CD4-positive, alpha-beta T cell (primary cell): ENCODE results near the gene GPI. TPM values are rescaled to one million over a fixed set of nuclear protein-coding genes. Genes with fewer than 3 reads are reported as not detected.
A peak's percentile ranks its signal among the peaks of the same experiment; 100 is the strongest.

Source experiments
- ATAC-seq: fragments of 200-7000 bp; cut with Tn5 transposase; one replicate; pipeline ENCODE4 v1.10.0; 2022; ENCODE audit warnings: mild to moderate bottlenecking; ENCODE audit not compliant: poor library complexity
- CTCF ChIA-PET: fragments of 350-600 bp; sonication (Branson Sonifier 250); formaldehyde crosslinking; loops from one replicate; lab custom pipeline; 2021; ENCODE audit warnings: antibody characterized with exemption, inconsistent platforms; lab: Charles Lee
- POLR2A ChIA-PET: fragments of 350-600 bp; sonication (Branson Sonifier 250); formaldehyde crosslinking; loops from one replicate; lab custom pipeline; 2021; ENCODE audit warnings: antibody characterized with exemption, inconsistent platforms; lab: Charles Lee
- DNase-seq, 14 experiments: peaks; one replicate each; pipeline ENCODE4 v3.0.0-alpha.2; 2013 to 2020; ENCODE audit warnings: mixed read lengths in 2 of 14
- H3K27ac ChIP-seq, 2 donors: one replicate each; pipeline versions ENCODE4 v1.5.1 to v1.7.0; 2013; ENCODE audit warnings: low read length in 2 of 2, low read depth in 1 of 2, mild to moderate bottlenecking in 1 of 2
- H3K27me3 ChIP-seq, 2 experiments: 1 replicate in 1 of 2; 2 replicates in 1 of 2; pipeline versions ENCODE4 v1.6.1 to v1.7.0; 2013; ENCODE audit warnings: low read length in 2 of 2, control low read depth in 1 of 2, mild to moderate bottlenecking in 1 of 2, moderate library complexity in 1 of 2; ENCODE audit not compliant: insufficient read depth in 2 of 2, control insufficient read depth in 1 of 2
- H3K36me3 ChIP-seq: one replicate; pipeline ENCODE4 v1.6.1; 2013; ENCODE audit warnings: low read length, control low read depth; ENCODE audit not compliant: insufficient read depth
- H3K4me1 ChIP-seq: one replicate; pipeline ENCODE4 v1.6.1; 2013; ENCODE audit warnings: low read length, control low read depth; ENCODE audit not compliant: insufficient read depth
- H3K4me3 ChIP-seq: one replicate; pipeline ENCODE4 v1.5.1; 2013; ENCODE audit warnings: mild to moderate bottlenecking, low read length, moderate library complexity
- H3K9me3 ChIP-seq, 2 experiments: 1 replicate in 1 of 2; 2 replicates in 1 of 2; pipeline versions ENCODE4 v1.6.1 to v1.7.0; 2013; ENCODE audit warnings: low read length in 2 of 2, mild to moderate bottlenecking in 2 of 2, control low read depth in 1 of 2, moderate library complexity in 1 of 2; ENCODE audit not compliant: control insufficient read depth in 1 of 2, insufficient read depth in 1 of 2
- H3K27ac Mint-ChIP-seq: one replicate; pipeline ENCODE4 v1.8.0; 2020; ENCODE audit warnings: mixed read lengths
- H3K27me3 Mint-ChIP-seq: one replicate; pipeline ENCODE4 v1.8.0; 2021; ENCODE audit warnings: mixed read lengths
- H3K36me3 Mint-ChIP-seq: one replicate; pipeline ENCODE4 v1.8.0; 2021; ENCODE audit warnings: low read depth, mixed read lengths
- H3K4me1 Mint-ChIP-seq: one replicate; pipeline ENCODE4 v1.8.0; 2021; ENCODE audit warnings: low read depth, mixed read lengths
- H3K4me3 Mint-ChIP-seq: one replicate; pipeline ENCODE4 v1.8.0; 2020; ENCODE audit warnings: mild to moderate bottlenecking, mixed read lengths
- H3K9me3 Mint-ChIP-seq: one replicate; pipeline ENCODE4 v1.8.0; 2020; ENCODE audit warnings: mixed read lengths
- intact Hi-C, 2 experiments: fragments of 100-400 bp; cut with DNase I in 1 of 2; cut with micrococcal nuclease in 1 of 2; formaldehyde crosslinking; loops; one replicate each; pipeline versions ENCODE4 v1.15.1 to v1.9.0; 2023 to 2025; cut with DNase I, micrococcal nuclease
- total RNA-seq, 174 experiments: library from RNA in 2 of 174; stranded (reverse) in 2 of 174; gene quantifications; one replicate each; pipeline ENCODE4 v1.2.3 and lab custom pipeline; 2021 to 2026
- TF ChIP-seq, protein P1 (sequence below): fragments of 200-600 bp; IDR thresholded peaks from one replicate; pipeline ENCODE4 v1.8.0; 2022; ENCODE audit warnings: antibody characterized with exemption, mild to moderate bottlenecking

Gene GPI
- total RNA-seq, 2 experiments from 2014 or later: 85.0 to 86.0 TPM

DNA sequence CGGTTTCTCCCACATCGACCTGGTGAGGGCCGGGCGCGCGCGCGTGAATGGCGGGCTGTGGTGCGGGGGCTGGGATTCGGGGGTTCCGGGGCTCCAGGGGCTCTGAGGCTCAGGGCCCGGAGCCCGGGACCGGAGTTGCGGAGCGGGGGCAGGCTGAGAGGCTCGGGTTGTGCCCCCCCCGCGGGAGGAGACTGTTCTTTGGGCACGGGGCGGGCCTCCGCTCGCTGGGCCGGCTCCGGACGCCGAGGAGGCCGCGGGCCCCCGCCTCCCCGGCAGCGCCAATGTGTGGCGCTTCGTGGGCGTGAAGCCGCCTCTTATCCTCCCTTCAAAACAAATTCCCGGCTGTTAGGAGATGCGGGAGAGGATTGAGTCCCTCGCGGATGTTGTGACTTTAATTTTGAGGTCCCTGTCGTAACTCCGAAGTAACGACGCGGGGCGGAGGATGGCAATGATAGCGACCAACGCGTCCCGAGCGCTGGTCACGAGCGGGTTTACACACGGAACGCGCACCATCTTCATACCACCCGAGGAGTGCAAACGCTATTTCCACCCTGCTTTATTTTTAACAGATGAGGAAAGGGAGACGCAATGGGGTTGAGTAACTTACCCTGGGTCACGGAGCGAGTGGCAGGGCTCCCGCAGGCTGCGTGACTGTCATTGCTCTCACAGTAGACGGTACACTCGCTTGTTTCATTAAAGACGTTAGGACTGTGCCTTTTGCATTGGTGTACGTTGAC is 63.7 kb downstream of the GPI start:
- no peaks in the 10 kb centered on the region for H3K27me3 Mint-ChIP-seq
- no peaks in the 10 kb centered on the region for H3K9me3 ChIP-seq
- ChIA-PET CTCF (interaction anchor here (0.9 kb wide), 1 partner anchor 64 kb away, joined by 5 read pairs; the partner anchor contains the start of gene GPI), POLR2A (interaction anchor here (0.5 to 3.7 kb wide), 6 partner anchors 24 to 257 kb away, joined by 3 to 30 read pairs (median 6); partner anchors contain the start of genes GPI, LSM14A, PDCD2L and SCGB2B2)
- intact Hi-C loops: loop anchor here in 1 of 2 experiments (2.0 to 5.0 kb wide), 3 partner anchors 24 to 206 kb away; partner anchors contain the start of gene PDCD2L
- peaks cover 51% of the 10 kb centered on the region for H3K36me3 Mint-ChIP-seq
- H3K4me3 Mint-ChIP-seq: peak overlapping the region; percentile 99
- H3K27ac ChIP-seq: peak overlapping the region; percentile 66 to 91
- H3K27me3 ChIP-seq: no peaks in the 10 kb centered on the region
- H3K9me3 Mint-ChIP-seq: no peaks in the 10 kb centered on the region
- H3K4me1 ChIP-seq: peaks cover 27% of the 10 kb centered on the region
- peaks cover 24% of the 10 kb centered on the region for H3K36me3 ChIP-seq
- H3K27ac Mint-ChIP-seq: peak overlapping the region; percentile 95
- H3K4me1 Mint-ChIP-seq: peaks cover 41% of the 10 kb centered on the region
- ATAC-seq (peak; percentile 37), DNase-seq (peak in 8 of 14 experiments; percentile 1 to 64 (median 22))
- H3K4me3 ChIP-seq: peak overlapping the region; percentile 88
- TF ChIP-seq, protein P1, sequence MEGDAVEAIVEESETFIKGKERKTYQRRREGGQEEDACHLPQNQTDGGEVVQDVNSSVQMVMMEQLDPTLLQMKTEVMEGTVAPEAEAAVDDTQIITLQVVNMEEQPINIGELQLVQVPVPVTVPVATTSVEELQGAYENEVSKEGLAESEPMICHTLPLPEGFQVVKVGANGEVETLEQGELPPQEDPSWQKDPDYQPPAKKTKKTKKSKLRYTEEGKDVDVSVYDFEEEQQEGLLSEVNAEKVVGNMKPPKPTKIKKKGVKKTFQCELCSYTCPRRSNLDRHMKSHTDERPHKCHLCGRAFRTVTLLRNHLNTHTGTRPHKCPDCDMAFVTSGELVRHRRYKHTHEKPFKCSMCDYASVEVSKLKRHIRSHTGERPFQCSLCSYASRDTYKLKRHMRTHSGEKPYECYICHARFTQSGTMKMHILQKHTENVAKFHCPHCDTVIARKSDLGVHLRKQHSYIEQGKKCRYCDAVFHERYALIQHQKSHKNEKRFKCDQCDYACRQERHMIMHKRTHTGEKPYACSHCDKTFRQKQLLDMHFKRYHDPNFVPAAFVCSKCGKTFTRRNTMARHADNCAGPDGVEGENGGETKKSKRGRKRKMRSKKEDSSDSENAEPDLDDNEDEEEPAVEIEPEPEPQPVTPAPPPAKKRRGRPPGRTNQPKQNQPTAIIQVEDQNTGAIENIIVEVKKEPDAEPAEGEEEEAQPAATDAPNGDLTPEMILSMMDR: no peak

DNA sequence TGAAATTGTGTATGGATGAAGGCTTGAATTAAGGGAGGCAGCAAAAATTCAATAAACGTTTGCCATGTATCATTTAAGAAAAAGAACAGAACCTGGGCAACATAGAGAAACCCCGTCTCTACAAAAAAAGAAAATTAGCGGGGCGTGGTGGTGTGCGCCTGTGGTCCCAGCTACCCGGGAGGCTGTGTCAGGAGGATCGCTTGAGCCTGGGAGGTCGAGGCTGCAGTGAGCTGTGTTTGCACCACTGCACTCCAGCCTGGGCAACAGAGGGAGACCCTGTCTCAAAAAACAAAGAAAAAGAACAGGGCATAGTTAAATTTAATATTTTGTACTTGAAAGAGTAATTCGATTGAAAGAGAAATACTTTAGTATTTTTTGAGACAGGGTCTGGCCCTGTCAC is 64.6 kb downstream of the GPI start:
- Histone ChIP-seq H3K4me3 (peak overlapping the region; percentile 88), H3K4me1 (peaks cover 27% of the 10 kb centered on the region), H3K27ac (no peak overlapping the region), H3K36me3 (peaks cover 29% of the 10 kb centered on the region), H3K9me3 (no peaks in the 10 kb centered on the region), H3K27me3 (no peaks in the 10 kb centered on the region)
- Mint-ChIP-seq H3K4me3 (peak overlapping the region; percentile 99), H3K9me3 (no peaks in the 10 kb centered on the region), H3K4me1 (peaks cover 41% of the 10 kb centered on the region), H3K27ac (peak overlapping the region; percentile 95), H3K36me3 (peaks cover 51% of the 10 kb centered on the region), H3K27me3 (no peaks in the 10 kb centered on the region)
- intact Hi-C loops: loop anchor here in 1 of 2 experiments (2.0 to 5.0 kb wide), 3 partner anchors 25 to 207 kb away; partner anchors contain the start of gene PDCD2L
- TF ChIP-seq, protein P1: no peak
- CTCF ChIA-PET: no interaction called here
- POLR2A ChIA-PET: no interaction called here
- ATAC-seq: no peak
- no peak for DNase-seq

DNA sequence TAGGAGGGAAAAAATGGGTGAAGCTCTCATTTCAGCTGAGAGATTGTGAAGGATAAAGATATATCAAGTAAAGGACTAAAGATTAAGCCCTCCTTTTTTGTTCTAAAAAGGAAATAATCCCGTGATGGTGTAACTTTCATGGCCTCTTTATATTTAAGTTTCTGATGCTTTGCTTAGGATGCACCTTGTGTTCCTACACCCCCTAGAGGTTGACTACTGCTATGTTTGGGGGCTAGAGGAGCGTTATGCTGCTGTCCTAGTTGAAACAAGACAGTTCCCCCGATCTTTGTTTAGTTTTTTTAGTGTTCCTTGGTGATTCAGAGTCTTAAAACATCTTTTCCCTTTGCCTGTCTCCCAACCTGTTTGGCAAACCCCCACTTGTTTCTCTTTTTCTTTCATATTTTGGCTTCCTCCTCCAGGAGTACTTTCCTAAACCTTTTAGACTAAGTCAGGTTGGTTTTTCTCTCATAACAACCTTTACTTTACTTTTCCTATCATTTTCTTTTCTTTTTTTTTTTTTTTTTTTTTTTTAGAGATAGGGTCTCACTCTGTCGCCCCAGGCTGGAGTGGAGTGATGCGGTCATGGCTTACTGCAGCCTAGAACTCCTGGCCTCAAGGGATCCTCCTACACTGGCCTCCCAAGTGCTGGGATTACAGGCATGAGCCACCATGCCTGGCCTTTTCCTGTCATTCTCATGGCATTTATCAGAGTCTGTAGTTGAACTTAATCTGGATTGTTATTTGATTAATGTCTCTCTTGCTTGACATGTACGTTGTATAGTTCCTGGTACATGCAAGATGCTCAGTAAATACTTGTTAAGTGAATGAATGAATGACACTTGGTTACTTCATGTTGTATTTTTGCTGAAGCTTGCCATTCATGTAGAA is 66.0 kb downstream of the GPI start:
- H3K9me3 ChIP-seq: no peaks in the 10 kb centered on the region
- peaks cover 41% of the 10 kb centered on the region for H3K4me1 Mint-ChIP-seq

More for the DNA sequence above, 66.0 kb downstream of the GPI start:
- Mint-ChIP-seq H3K9me3 (no peaks in the 10 kb centered on the region), H3K27me3 (no peaks in the 10 kb centered on the region), H3K27ac (peak overlapping the region; percentile 95), H3K4me3 (peak overlapping the region; percentile 99), H3K36me3 (peaks cover 62% of the 10 kb centered on the region)
- no peaks in the 10 kb centered on the region for H3K27me3 ChIP-seq
- ATAC-seq: peak; percentile 65
- ChIA-PET POLR2A (interaction anchor here (0.6 to 1.3 kb wide), 4 partner anchors 26 to 1992 kb away, joined by 3 to 4 read pairs (median 3); no protein-coding TSS in a partner anchor), CTCF (interaction anchor here (0.6 to 1.2 kb wide), 9 partner anchors 11 to 1782 kb away, joined by 3 to 6 read pairs (median 3); no protein-coding TSS in a partner anchor)
- intact Hi-C loops: loop anchor here (1.0 to 10.0 kb wide), 6 partner anchors 27 to 656 kb away; partner anchors contain the start of genes LSM14A (in 1 of the 2) and PDCD2L (in 1 of the 2)
- H3K36me3 ChIP-seq: peaks cover 42% of the 10 kb centered on the region
- TF ChIP-seq, protein P1: peak; percentile 78
- H3K4me3 ChIP-seq: no peak overlapping the region
- DNase-seq: peak in 13 of 14 experiments; percentile 4 to 84 (median 19)
- no peak overlapping the region for H3K27ac ChIP-seq
- peaks cover 27% of the 10 kb centered on the region for H3K4me1 ChIP-seq
